K562 (cell line): ENCODE measurements around the gene PIP5K1B. TPM values are rescaled to one million over a fixed set of nuclear protein-coding genes. Genes with fewer than 3 reads are reported as not detected.
A peak's percentile ranks its signal among the peaks of the same experiment; 100 is the strongest.

Source experiments
- AFF1 ChIP-seq, 2 experiments: fragments of 450-650 bp; IDR thresholded peaks; 2 replicates each; pipeline ENCODE4 v1.6.1; 2018; ENCODE audit warnings: mild to moderate bottlenecking in 2 of 2, low read depth in 1 of 2; ENCODE audit not compliant: partially characterized antibody in 2 of 2
- HCFC1 ChIP-seq: IDR thresholded peaks from 2 replicates; pipeline ENCODE4 v1.6.1; 2012; ENCODE audit warnings: low read depth, low read length, improper control_type of control experiment
- KDM1A ChIP-seq, 2 experiments: fragments of 450-650 bp; IDR thresholded peaks; 2 replicates each; pipeline ENCODE4 v1.6.1; 2016; ENCODE audit warnings: mild to moderate bottlenecking in 2 of 2
- MNT ChIP-seq, 2 experiments: fragments of 450-650 bp; conservative IDR thresholded peaks; 2 replicates each; pipeline ENCODE4 v1.6.1; 2017; ENCODE audit warnings: mild to moderate bottlenecking in 2 of 2, moderate library complexity in 2 of 2
- SMARCE1 ChIP-seq: fragments of 450-650 bp; IDR thresholded peaks from 2 replicates; pipeline ENCODE4 v1.7.1; 2016; ENCODE audit warnings: mild to moderate bottlenecking
- TAF9B ChIP-seq: fragments of 450-650 bp; IDR thresholded peaks from 2 replicates; pipeline ENCODE4 v1.6.1; 2018; ENCODE audit warnings: mild to moderate bottlenecking; ENCODE audit not compliant: partially characterized antibody
- YY1 ChIP-seq, 3 experiments: IDR thresholded peaks; 2 replicates each; pipeline ENCODE4 v1.6.1; 2011; ENCODE audit warnings: low read length in 2 of 3, mild to moderate bottlenecking in 2 of 3, moderate library complexity in 2 of 3, borderline replicate concordance in 1 of 3, control low read depth in 1 of 3, low read depth in 1 of 3; ENCODE audit not compliant: insufficient read depth in 3 of 3, insufficient replicate concordance in 2 of 3, control insufficient read depth in 1 of 3, insufficient read length in 1 of 3; ENCODE audit errors: extremely low read depth in 1 of 3
- ZNF174 ChIP-seq: fragments of 250-450 bp; sonication (Bioruptor Pico); IDR thresholded peaks from 2 replicates; pipeline ENCODE4 v1.4.0; 2020; ENCODE audit warnings: mild to moderate bottlenecking
- ZNF766 ChIP-seq: fragments of 200-800 bp; sonication (Bioruptor generic); conservative IDR thresholded peaks from 2 replicates; pipeline ENCODE4 v1.6.1; 2016; ENCODE audit warnings: missing genetic modification characterization, missing compliant biosample characterization
- polyA plus RNA-seq, 8 experiments: library from polyadenylated mRNA; depleted of rRNA in 4 of 8; stranded (reverse) in 5 of 8; unstranded in 3 of 8; fragments of >200 nt; fragmentation: Nextera tagmentation in 2 of 8; fragmentation: Illumina TruSeq in 1 of 8; extraction: Ambion mirVana in 2 of 8; extraction: Trizol in 1 of 8; gene quantifications; 2 replicates each; pipeline versions ENCODE4 v1.2.1 to v1.2.3, GENCODE V29; 2011 to 2014; ENCODE audit warnings: inconsistent platforms in 1 of 8, missing spikeins in 1 of 8
- total RNA-seq, 7 experiments: library from RNA; depleted of rRNA in 6 of 7; stranded (reverse); fragments of >200 nt in 6 of 7; fragmentation: Illumina TruSeq in 2 of 7; extraction: Trizol in 2 of 7; gene quantifications; 2 replicates each; pipeline versions ENCODE4 v1.2.1 to v1.2.3, GENCODE V29; 2011 to 2021; ENCODE audit warnings: low replicate concordance in 1 of 7
- TF ChIP-seq, protein P1 (sequence below): fragments of 450-650 bp; IDR thresholded peaks from 2 replicates; pipeline ENCODE4 v1.6.1; 2016; ENCODE audit warnings: mild to moderate bottlenecking, moderate library complexity

The PIP5K1B gene
- total and polyA plus RNA-seq, 9 of the 15 experiments (the other 6 are each of a cell fraction or from before 2014, with no cell fraction given), result 3.1 to 12.9 (median 7.4) TPM

DNA sequence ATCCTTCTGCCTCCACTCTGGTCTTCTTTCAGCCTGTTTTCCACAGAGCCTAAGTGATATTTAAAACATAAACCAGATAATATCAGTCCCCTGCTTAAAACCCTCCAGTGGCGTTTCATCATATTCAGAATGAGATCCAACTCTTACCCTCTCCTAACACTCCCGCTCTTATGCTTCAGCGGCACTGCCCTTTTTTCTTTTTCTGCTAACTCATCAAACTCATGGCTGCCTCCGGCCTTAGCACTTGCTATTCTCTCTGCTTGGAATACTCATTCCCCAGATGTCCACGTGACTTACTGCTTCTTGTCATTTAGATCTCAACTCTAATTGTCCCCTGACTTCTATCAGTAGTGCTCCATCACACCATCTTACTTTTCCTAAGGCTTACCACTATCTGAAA, 73.6 kb downstream of the PIP5K1B start (continued):
- TF ChIP-seq, protein P1, sequence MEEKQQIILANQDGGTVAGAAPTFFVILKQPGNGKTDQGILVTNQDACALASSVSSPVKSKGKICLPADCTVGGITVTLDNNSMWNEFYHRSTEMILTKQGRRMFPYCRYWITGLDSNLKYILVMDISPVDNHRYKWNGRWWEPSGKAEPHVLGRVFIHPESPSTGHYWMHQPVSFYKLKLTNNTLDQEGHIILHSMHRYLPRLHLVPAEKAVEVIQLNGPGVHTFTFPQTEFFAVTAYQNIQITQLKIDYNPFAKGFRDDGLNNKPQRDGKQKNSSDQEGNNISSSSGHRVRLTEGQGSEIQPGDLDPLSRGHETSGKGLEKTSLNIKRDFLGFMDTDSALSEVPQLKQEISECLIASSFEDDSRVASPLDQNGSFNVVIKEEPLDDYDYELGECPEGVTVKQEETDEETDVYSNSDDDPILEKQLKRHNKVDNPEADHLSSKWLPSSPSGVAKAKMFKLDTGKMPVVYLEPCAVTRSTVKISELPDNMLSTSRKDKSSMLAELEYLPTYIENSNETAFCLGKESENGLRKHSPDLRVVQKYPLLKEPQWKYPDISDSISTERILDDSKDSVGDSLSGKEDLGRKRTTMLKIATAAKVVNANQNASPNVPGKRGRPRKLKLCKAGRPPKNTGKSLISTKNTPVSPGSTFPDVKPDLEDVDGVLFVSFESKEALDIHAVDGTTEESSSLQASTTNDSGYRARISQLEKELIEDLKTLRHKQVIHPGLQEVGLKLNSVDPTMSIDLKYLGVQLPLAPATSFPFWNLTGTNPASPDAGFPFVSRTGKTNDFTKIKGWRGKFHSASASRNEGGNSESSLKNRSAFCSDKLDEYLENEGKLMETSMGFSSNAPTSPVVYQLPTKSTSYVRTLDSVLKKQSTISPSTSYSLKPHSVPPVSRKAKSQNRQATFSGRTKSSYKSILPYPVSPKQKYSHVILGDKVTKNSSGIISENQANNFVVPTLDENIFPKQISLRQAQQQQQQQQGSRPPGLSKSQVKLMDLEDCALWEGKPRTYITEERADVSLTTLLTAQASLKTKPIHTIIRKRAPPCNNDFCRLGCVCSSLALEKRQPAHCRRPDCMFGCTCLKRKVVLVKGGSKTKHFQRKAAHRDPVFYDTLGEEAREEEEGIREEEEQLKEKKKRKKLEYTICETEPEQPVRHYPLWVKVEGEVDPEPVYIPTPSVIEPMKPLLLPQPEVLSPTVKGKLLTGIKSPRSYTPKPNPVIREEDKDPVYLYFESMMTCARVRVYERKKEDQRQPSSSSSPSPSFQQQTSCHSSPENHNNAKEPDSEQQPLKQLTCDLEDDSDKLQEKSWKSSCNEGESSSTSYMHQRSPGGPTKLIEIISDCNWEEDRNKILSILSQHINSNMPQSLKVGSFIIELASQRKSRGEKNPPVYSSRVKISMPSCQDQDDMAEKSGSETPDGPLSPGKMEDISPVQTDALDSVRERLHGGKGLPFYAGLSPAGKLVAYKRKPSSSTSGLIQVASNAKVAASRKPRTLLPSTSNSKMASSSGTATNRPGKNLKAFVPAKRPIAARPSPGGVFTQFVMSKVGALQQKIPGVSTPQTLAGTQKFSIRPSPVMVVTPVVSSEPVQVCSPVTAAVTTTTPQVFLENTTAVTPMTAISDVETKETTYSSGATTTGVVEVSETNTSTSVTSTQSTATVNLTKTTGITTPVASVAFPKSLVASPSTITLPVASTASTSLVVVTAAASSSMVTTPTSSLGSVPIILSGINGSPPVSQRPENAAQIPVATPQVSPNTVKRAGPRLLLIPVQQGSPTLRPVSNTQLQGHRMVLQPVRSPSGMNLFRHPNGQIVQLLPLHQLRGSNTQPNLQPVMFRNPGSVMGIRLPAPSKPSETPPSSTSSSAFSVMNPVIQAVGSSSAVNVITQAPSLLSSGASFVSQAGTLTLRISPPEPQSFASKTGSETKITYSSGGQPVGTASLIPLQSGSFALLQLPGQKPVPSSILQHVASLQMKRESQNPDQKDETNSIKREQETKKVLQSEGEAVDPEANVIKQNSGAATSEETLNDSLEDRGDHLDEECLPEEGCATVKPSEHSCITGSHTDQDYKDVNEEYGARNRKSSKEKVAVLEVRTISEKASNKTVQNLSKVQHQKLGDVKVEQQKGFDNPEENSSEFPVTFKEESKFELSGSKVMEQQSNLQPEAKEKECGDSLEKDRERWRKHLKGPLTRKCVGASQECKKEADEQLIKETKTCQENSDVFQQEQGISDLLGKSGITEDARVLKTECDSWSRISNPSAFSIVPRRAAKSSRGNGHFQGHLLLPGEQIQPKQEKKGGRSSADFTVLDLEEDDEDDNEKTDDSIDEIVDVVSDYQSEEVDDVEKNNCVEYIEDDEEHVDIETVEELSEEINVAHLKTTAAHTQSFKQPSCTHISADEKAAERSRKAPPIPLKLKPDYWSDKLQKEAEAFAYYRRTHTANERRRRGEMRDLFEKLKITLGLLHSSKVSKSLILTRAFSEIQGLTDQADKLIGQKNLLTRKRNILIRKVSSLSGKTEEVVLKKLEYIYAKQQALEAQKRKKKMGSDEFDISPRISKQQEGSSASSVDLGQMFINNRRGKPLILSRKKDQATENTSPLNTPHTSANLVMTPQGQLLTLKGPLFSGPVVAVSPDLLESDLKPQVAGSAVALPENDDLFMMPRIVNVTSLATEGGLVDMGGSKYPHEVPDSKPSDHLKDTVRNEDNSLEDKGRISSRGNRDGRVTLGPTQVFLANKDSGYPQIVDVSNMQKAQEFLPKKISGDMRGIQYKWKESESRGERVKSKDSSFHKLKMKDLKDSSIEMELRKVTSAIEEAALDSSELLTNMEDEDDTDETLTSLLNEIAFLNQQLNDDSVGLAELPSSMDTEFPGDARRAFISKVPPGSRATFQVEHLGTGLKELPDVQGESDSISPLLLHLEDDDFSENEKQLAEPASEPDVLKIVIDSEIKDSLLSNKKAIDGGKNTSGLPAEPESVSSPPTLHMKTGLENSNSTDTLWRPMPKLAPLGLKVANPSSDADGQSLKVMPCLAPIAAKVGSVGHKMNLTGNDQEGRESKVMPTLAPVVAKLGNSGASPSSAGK, result peak; percentile 64
- TF ChIP-seq YY1 (IDR thresholded peaks at IDR 0.05; ENCODE audit: borderline replicate concordance in 1 of 3, control insufficient read depth in 1 of 3, extremely low read depth in 1 of 3, insufficient read depth in 3 of 3, insufficient read length in 1 of 3, insufficient replicate concordance in 2 of 3, low read depth in 1 of 3, low read length in 2 of 3) (peak in 1 of 3 experiments; percentile 78), TAF9B (peak; percentile 47), KDM1A (IDR thresholded peaks at IDR 0.05) (0 out of 4 replicates have a peak, but pooled peaks have one; percentile 14 to 20), ZNF174 (CRISPR knock-in tag) (no peak), SMARCE1 (peak; percentile 60; the same call in 1 of the 2 replicates), AFF1 (IDR thresholded peaks at IDR 0.05; ENCODE audit: low read depth in 1 of 2, partially characterized antibody in 2 of 2) (peak; percentile 70), HCFC1 (no peak), MNT (conservative IDR thresholded peaks at IDR 0.05) (peak in 1 of 2 experiments; percentile 51; a peak in 1 of 4 replicates), ZNF766 (CRISPR knock-in tag) (0 out of 2 replicates have a peak, but pooled peaks have one; percentile 31)
